T-helper 2 cell treated with Interferon-gamma antibody and Interleukin-4, amounts not matched to agents 5 μg/mL and 100 μg/mL, for 36 hours (primary cell): ENCODE data around the gene LEUTX.

ENCODE experiments used
- DNase-seq: peaks from one replicate; pipeline ENCODE4 v3.0.0; 2021; ENCODE audit warnings: low spot score
- H3K27ac Mint-ChIP-seq: one replicate; pipeline ENCODE4 v1.8.0; 2021; ENCODE audit warnings: mild to moderate bottlenecking, mixed read lengths
- H3K27me3 Mint-ChIP-seq: one replicate; pipeline ENCODE4 v1.8.0; 2021; ENCODE audit warnings: low read depth, mixed read lengths
- H3K36me3 Mint-ChIP-seq: one replicate; pipeline ENCODE4 v1.8.0; 2021; ENCODE audit warnings: low read depth, mixed read lengths
- H3K4me1 Mint-ChIP-seq: one replicate; pipeline ENCODE4 v1.8.0; 2021; ENCODE audit warnings: low read depth, mixed read lengths
- H3K4me3 Mint-ChIP-seq: one replicate; pipeline ENCODE4 v1.8.0; 2022; ENCODE audit warnings: mild to moderate bottlenecking, moderate library complexity, mixed read lengths
- H3K9me3 Mint-ChIP-seq: one replicate; pipeline ENCODE4 v1.8.0; 2021; ENCODE audit warnings: mixed read lengths

Gene LEUTX

GRCh38 chr19:39823686-39824085 is 45.0 kb downstream of the LEUTX start:
- no peaks in the 10 kb centered on the region for H3K9me3 Mint-ChIP-seq
- DNase-seq: no peak
- no peaks in the 10 kb centered on the region for H3K27me3 Mint-ChIP-seq

GRCh38 chr19:39824143-39825092 is 45.8 kb downstream of the LEUTX start:
- peak; percentile 86 for DNase-seq
- no peaks in the 10 kb centered on the region for H3K27me3 Mint-ChIP-seq
- peaks cover 16% of the 10 kb centered on the region for H3K36me3 Mint-ChIP-seq
- H3K9me3 Mint-ChIP-seq: no peaks in the 10 kb centered on the region
- no peak overlapping the region for H3K4me3 Mint-ChIP-seq
- no peak overlapping the region for H3K27ac Mint-ChIP-seq
- peaks cover 12% of the 10 kb centered on the region for H3K4me1 Mint-ChIP-seq

More at GRCh38 chr19:39823686-39824085, 45.0 kb downstream of the LEUTX start:
- H3K36me3 Mint-ChIP-seq: peaks cover 12% of the 10 kb centered on the region
- no peak overlapping the region for H3K4me3 Mint-ChIP-seq
- no peak overlapping the region for H3K27ac Mint-ChIP-seq
- H3K4me1 Mint-ChIP-seq: peaks cover 8% of the 10 kb centered on the region

GRCh38 chr19:39825093-39825463 is 46.4 kb downstream of the LEUTX start:
- Mint-ChIP-seq H3K27ac (no peak overlapping the region), H3K4me3 (no peak overlapping the region), H3K27me3 (no peaks in the 10 kb centered on the region), H3K36me3 (peaks cover 21% of the 10 kb centered on the region), H3K9me3 (no peaks in the 10 kb centered on the region), H3K4me1 (peaks cover 12% of the 10 kb centered on the region)
- no peak for DNase-seq

GRCh38 chr19:39825531-39826076 is 47.0 kb downstream of the LEUTX start:
- peaks cover 25% of the 10 kb centered on the region for H3K36me3 Mint-ChIP-seq
- H3K27me3 Mint-ChIP-seq: no peaks in the 10 kb centered on the region
- H3K4me3 Mint-ChIP-seq: no peak overlapping the region
- DNase-seq: no peak
- H3K27ac Mint-ChIP-seq: no peak overlapping the region
- no peaks in the 10 kb centered on the region for H3K9me3 Mint-ChIP-seq
- peaks cover 12% of the 10 kb centered on the region for H3K4me1 Mint-ChIP-seq

GRCh38 chr19:39826311-39826945 is 47.8 kb downstream of the LEUTX start:
- H3K36me3 Mint-ChIP-seq: peaks cover 30% of the 10 kb centered on the region
- peaks cover 12% of the 10 kb centered on the region for H3K4me1 Mint-ChIP-seq
- no peak for DNase-seq
- H3K27ac Mint-ChIP-seq: no peak overlapping the region
- H3K4me3 Mint-ChIP-seq: no peak overlapping the region
- H3K27me3 Mint-ChIP-seq: no peaks in the 10 kb centered on the region
- H3K9me3 Mint-ChIP-seq: no peaks in the 10 kb centered on the region

GRCh38 chr19:39827216-39827615 is 48.6 kb downstream of the LEUTX start:
- peaks cover 16% of the 10 kb centered on the region for H3K4me1 Mint-ChIP-seq
- H3K36me3 Mint-ChIP-seq: peaks cover 30% of the 10 kb centered on the region
- H3K27me3 Mint-ChIP-seq: no peaks in the 10 kb centered on the region
- no peaks in the 10 kb centered on the region for H3K9me3 Mint-ChIP-seq
- H3K27ac Mint-ChIP-seq: no peak overlapping the region
- no peak for DNase-seq
- H3K4me3 Mint-ChIP-seq: no peak overlapping the region

- DNase-seq: no peak
- H3K27ac Mint-ChIP-seq: peak overlapping the region; percentile 70
- H3K27me3 Mint-ChIP-seq: no peaks in the 10 kb centered on the region
- H3K36me3 Mint-ChIP-seq: peaks cover 33% of the 10 kb centered on the region
- no peak overlapping the region for H3K4me3 Mint-ChIP-seq
- H3K9me3 Mint-ChIP-seq: no peaks in the 10 kb centered on the region
- H3K4me1 Mint-ChIP-seq: peaks cover 24% of the 10 kb centered on the region
Measured at GRCh38 chr19:39828015-39828653, 49.5 kb downstream of the LEUTX start.

GRCh38 chr19:39828654-39829032 is 50.0 kb downstream of the LEUTX start:
- Mint-ChIP-seq H3K4me3 (no peak overlapping the region), H3K36me3 (peaks cover 33% of the 10 kb centered on the region), H3K9me3 (no peaks in the 10 kb centered on the region), H3K27ac (peak overlapping the region; percentile 70), H3K4me1 (peaks cover 24% of the 10 kb centered on the region), H3K27me3 (no peaks in the 10 kb centered on the region)
- DNase-seq: no peak

GRCh38 chr19:39829702-39830275 is 51.1 kb downstream of the LEUTX start:
- Mint-ChIP-seq H3K36me3 (peaks cover 41% of the 10 kb centered on the region), H3K4me1 (peaks cover 30% of the 10 kb centered on the region), H3K4me3 (no peak overlapping the region), H3K27me3 (no peaks in the 10 kb centered on the region), H3K9me3 (no peaks in the 10 kb centered on the region), H3K27ac (no peak overlapping the region)
- no peak for DNase-seq

- H3K27ac Mint-ChIP-seq: no peak overlapping the region
- peaks cover 43% of the 10 kb centered on the region for H3K36me3 Mint-ChIP-seq
- no peaks in the 10 kb centered on the region for H3K27me3 Mint-ChIP-seq
- H3K4me3 Mint-ChIP-seq: no peak overlapping the region
- no peaks in the 10 kb centered on the region for H3K9me3 Mint-ChIP-seq
- no peak for DNase-seq
- peaks cover 29% of the 10 kb centered on the region for H3K4me1 Mint-ChIP-seq
Measured at GRCh38 chr19:39830406-39830805, 51.8 kb downstream of the LEUTX start.

GRCh38 chr19:39830847-39831246 is 52.2 kb downstream of the LEUTX start:
- Mint-ChIP-seq H3K27ac (peak overlapping the region; percentile 0), H3K36me3 (peaks cover 43% of the 10 kb centered on the region), H3K4me1 (peaks cover 29% of the 10 kb centered on the region), H3K4me3 (no peak overlapping the region), H3K27me3 (no peaks in the 10 kb centered on the region), H3K9me3 (no peaks in the 10 kb centered on the region)
- DNase-seq: no peak

GRCh38 chr19:39831679-39832078 is 53.0 kb downstream of the LEUTX start:
- Mint-ChIP-seq H3K4me3 (peak overlapping the region; percentile 57), H3K36me3 (peaks cover 49% of the 10 kb centered on the region), H3K4me1 (peaks cover 29% of the 10 kb centered on the region), H3K9me3 (no peaks in the 10 kb centered on the region), H3K27ac (peak overlapping the region; percentile 61), H3K27me3 (no peaks in the 10 kb centered on the region)
- no peak for DNase-seq

- Mint-ChIP-seq H3K27me3 (no peaks in the 10 kb centered on the region), H3K9me3 (no peaks in the 10 kb centered on the region), H3K27ac (peak overlapping the region; percentile 61), H3K4me1 (peaks cover 29% of the 10 kb centered on the region), H3K4me3 (peak overlapping the region; percentile 57), H3K36me3 (peaks cover 54% of the 10 kb centered on the region)
- no peak for DNase-seq
Measured at GRCh38 chr19:39832341-39833083, 53.9 kb downstream of the LEUTX start.
